Right renal cortex interstitium (tissue), 3 donors: Measurements from ENCODE around the gene TBCE. TPM values are rescaled to one million over a fixed set of nuclear protein-coding genes. Genes with fewer than 3 reads are reported as not detected.
"Not testable (repeated sequence)": the region's sequence is repeated elsewhere in the genome, so short reads cannot be mapped to it uniquely, and the experiment has no call there.

Experiments
- DNase-seq, 3 donors: peaks; one replicate each; pipeline ENCODE4 v3.0.0-alpha.2; 2013; ENCODE audit warnings: low read depth in 3 of 3, low spot score in 2 of 3
- polyA plus RNA-seq, 3 donors: library from polyadenylated mRNA; unstranded; fragments of 120-200 nt; gene quantifications; one replicate each; pipeline ENCODE4 v1.2.1, GENCODE V29; 2013; ENCODE audit not compliant: insufficient read length in 3 of 3

Gene TBCE
- polyA plus RNA-seq, 3 donors: 51.2 to 61.3 (median 54.1) TPM

DNA sequence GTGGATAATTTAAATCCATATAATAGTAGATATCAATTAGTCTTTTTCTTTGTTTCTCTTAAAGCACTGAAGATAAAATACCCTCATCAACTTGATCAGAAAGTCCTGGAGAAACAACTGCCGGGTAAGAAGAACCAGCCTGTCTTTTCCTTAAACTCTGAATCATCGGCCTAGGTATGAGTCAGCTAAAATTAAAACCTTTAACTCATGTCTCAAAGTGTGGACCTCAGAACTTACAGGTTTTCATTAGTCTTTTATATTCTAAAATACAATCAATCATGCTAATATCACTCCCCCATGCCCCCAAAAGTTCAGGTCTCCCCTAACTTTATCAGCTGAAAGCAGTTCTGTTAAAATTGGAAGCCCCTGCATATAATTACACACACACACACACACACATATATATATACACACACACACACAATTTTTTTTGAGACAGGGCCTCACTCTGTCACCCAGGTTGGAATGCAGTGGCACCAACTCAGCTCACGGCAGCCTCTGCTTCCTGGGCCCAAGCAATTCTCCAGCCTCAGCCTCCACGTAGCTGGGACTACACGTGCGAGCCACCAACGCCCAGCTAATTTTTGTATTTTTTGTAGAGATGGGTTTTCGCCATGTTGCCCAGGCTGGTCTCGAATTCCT lies 75.7 kb downstream of the TBCE start:
- no peak for DNase-seq

DNA sequence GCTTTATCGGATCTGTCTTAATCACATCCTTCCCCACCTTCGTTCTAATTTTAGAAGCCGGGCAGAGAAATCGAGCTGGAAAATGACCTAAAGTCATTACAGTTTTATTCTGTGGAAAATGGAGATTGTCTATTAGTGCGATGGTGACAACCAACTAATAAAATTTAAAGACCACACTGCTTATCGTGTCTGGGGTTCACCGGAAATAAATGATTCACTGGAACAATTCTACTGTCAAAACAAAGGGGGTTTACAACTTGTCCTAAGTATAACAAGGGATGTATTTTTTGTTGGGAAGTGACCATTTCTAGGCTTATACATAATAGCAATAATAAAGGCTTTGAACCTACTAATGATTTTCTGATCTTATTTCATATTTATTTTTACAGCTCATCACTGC lies 81.4 kb downstream of the TBCE start:
- DNase-seq: no peak

DNA sequence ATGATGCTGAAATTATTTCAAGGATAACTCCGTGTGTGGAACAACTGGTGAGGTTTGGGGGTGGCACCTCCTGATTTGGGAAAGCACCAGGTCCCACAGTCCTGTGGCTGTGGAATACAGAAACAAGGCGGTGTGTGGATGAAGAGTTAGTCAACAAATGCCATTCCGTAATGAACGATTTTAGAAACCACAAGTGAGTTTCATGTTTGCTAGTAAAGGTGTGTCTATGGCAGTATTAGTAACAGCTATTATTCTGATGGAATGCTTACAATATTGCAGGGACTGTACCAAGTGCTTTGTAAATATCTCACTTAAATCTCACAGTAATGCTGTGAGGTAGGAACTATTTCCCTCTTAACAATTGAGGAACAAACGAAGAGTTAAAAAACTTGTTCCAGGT lies 83.2 kb downstream of the TBCE start:
- DNase-seq: no peak

DNA sequence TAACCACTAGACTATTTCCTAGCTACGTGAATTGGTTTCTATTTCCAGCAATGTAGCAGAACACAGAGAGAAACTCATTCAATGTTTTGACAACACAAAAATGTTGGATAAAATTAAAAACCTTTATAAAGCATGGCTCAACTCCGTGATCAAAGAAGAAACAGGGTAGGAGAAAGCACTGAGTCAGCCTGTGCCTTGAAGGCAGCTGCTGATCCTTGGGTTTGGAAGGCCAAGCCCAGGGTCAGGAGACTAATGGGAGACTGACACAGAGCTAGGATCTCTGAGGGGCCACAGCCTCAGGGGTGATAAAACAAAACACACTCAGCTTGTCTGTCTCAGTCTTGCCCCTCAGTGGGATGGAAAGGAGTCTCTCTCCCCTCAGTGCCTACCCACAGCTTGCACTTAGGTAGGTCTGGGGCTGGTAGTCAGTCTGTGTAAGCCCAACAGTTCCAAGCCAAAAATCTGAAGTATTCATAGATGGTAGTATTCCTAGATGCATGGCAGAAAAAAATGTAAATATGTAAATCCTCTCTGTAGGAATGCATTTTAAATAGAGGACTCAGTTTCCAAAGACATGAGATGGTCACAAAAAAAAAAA lies 83.8 kb downstream of the TBCE start:
- no peak for DNase-seq

DNA sequence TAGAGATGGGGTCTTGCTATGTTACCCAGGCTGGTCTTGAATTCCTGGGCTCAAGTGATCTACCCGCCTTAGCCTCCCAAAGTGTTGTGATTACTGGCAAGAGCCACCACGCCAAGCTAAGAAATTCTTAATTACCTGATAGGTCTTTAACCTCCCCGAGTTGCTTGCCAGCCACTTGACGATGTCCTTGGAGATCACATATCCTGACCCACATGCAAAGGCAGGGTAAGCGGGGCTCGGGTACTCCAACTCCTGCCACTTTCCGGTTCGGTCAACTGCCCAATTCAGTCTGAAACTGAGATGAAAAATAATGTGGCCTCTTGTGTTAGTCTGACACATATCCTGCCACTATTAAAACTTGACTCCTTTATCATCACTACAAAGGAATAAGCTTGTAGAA lies 86.8 kb downstream of the TBCE start:
- no peak for DNase-seq

DNA sequence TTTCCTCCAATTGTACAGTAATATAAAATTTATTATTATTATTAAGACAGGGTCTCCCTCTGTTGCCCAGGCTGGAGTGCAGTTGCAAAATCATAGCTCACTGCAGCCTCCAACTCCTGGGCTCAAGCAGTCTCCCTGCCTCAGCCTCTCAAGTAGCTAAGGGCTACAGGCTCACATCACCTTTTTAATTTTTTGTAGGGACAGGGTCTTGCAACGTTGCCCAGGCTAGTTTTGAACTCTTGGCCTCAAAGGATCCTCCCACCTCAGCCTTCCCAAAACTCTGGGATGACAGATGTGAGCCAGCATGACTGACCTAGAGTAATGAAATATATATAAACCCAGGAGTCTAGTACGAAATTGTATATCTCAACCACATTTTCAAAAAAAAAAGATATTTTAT lies 87.9 kb downstream of the TBCE start:
- no peak for DNase-seq

DNA sequence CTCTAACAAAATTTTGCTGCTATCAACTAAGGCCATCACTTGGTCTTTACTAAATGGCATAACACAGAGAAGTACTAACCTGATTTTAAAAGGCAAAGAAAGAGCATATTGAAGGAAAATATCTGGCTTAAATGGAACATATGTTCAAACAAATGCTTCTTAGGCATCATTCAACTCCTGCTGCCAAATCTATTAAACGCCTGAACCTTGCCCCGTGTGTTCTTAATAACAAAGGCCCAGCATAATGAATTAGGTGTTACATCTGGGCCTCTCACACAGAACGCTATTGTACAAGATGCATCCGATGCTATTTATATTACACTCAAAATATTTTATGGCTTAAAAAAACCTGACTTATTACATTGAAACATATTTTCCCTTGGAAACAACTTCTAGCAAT lies 88.6 kb downstream of the TBCE start:
- no peak for DNase-seq

DNA sequence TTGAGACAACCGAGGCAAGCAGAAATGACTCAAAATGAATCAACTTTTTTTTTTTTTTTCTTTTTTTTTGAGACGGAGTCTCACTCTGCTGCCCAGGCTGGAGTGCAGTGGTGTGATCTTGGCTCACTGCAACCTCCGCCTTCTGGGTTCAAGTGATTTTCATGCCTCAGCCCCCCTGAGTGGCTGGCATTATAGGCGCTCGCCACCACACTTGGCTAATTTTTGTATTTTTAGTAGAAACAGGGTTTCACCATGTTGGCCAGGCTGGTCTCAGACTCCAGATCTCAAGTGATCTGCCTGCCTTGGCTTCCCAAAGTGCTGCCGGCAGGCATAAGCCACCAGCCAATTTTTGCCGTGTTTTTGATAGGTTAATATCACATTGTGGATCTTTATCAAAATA lies 90.6 kb downstream of the TBCE start:
- not testable (repeated sequence) for DNase-seq

DNA sequence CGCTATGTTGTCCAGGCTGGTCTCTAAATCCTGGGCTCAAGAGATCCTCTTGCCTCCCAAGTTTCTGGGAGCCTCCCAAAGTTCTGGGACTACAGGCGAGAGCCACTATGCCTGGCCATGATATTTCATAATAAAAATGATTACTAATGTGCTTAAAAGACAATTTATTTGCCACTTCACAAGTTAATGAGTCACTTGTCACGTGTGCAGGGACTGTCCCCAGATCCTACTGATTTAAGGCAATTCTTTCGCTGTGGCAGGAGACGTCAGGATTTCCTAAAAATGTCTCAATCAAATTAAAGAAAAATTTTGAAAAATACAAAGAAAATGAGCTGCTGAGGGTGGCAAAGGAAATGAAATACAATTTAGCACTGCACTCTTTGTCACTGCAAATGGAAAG lies 93.5 kb downstream of the TBCE start:
- DNase-seq: no peak

DNA sequence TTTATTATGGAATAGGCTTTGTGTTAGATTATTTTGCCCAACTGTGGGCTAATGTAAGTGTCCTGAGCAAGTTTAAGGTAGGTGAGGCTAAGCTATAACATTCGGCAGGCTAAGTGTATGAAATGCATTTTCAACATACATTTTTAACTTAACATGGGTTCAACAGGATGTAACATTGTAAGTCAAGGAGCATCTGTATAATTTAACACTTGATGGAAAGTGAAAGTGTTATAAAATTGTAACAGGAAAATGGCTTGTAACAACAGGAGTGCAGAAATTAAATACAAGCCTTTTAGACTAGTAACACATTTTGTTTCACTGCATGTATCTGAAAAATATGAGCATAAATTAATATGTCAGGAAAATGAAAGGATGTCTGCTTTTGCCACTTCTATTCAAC lies 94.7 kb downstream of the TBCE start:
- no peak for DNase-seq

DNA sequence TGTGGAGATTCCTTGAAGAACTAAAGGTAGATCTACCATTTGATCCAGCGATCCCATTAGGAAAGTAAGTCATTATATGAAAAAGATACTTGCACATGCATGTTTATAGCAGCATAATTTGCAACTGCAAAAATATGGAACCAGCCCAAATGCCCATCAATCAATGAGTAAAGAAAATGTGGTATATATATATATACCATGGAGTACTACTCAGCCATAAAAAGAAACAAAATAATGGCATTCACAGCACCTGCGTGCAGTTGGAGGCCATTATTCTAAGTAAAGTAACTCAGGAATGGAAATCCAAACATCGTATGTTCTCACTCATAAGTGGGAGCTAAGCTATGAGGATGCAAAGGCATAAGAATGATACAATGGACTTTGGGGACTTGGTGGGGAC lies 95.6 kb downstream of the TBCE start:
- not testable (repeated sequence) for DNase-seq

DNA sequence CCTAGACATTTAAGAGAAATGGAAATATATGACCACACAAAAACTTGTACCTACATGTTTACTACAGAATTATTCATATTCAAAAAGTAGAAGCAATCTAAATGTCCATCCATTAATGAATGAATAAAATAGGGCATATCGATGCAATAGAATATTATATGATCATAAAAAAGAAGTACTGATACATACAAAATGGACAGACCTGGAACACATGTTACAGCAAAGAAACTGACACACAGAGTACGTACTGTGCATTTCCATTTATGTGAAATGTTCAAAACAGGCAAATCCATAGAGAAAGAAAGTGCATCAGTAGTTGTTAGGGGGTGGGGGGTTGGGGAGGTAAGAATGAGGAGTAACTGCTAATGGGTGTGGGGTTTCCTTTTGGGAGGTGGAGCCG lies 97.8 kb downstream of the TBCE start:
- no peak for DNase-seq

DNA sequence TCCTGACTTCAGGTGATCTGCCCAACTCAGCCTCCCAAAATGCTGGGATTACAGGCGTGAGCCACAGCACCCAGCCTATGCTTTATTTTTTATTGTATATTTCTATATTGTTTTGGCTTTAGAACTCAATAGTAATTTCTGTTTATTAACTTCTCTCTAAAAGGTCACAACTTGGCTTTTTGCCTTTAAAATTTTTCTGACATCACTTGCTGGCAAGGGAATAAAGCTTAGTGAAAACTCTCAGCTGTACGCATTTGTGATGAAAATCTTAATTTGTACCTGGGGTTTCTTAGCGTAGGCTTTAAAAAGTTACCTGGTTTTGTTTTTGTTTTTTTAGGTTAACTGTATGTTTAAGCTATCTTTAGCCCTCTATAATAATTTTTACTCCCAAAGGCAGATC lies 100.8 kb downstream of the TBCE start:
- no peak for DNase-seq

DNA sequence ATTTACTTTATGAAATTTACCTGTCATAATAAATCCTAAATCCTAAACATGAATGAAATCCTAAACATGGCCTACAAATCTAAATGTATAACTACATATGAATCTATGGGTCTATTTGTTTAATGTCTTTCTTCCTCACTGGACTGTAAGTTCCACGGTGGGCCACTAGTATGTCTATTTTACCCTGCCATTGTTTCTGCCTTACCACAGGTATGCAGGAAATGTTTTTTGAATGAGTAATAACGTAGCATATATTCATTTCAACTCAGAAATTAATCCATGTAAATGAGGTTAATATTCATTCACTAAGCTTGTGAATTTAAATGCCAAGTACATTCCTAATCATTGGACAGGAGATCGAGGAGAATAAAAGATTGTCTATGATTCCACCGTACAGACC lies 101.7 kb downstream of the TBCE start:
- DNase-seq: no peak

DNA sequence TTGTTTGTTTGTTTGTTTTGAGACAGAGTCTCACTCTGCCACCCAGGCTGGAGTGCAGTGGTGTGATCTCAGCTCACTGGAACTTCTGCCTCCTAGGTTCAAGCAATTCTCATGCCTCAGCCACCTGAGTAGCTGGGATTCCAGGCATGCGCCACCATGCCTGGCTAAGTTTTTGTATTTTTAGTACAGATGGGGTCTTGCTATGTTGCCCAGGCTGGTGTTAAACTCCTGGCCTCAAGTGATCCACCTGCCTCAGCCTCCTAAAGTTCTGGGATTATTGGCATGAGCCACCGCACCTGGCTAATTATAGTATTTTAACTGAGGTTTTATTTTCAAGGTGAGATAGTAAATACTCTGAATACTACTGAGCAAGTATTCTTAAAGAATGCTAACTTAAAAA lies 102.7 kb downstream of the TBCE start:
- not testable (repeated sequence) for DNase-seq

DNA sequence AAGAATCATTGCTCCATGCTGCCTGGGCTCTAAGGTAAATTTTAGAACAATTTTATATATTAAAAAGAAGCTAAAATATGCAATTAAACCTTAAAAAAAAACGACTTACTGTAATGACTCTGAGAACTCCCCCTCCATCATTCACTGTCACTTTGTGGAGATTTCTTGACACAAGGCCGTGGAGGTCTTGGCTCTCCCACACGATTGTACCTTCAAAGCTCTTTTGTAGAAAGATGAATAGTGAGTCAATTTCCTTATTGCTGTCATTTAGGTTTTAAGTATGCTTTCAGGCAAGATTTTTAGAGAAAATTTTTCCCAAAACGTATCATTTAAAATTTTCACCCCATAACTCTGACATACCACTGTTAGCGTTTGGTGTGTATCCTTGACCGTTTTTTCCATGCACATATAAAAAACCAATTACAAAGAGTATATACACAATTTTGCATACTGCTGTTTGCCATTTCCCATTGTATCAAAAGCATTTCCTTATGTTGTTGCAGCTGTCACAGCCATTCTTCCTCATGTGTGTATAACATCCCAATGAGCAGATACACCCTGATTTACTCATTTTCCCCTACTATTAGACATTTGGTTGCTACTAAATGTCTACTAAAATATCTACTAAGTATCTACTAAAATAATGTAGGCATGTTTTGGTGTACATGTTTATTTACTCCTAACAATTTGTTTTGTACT lies 103.7 kb downstream of the TBCE start:
- DNase-seq: no peak

DNA sequence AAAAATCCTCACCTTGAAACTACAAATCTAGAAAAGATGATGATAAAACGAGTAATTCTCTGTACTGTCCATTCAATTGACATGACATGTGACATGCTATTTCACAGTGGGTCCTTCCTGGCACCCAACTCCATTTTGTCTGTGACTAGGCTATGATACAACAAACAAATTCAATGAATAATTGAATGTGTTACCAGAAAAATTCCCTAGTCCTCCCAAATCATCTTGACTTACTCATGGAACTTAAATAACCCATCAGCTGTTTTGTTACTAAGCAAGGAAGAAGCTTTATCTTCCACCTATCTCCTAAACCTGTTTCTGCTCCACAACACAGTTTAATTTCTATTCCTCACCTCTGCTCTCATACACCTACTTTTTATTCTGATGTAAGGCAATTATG lies 106.6 kb downstream of the TBCE start:
- no peak for DNase-seq

DNA sequence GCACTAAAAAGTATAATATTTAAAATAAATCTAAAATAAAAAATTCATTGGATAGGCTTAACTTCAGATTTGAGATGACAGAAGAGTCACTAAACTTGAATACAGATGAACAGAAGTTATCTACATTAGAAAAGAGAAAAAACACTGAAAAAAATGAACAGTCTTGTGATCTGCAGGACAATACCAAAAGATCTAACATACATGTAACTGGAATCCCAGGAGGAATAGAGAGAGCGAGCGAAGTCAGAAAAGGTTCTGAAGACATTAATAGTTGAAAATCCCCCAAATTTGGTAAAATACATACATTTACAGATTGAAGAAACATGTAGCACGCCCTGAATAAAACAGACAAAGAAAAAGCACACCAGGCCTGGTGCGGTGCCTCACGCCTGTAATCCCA lies 115.9 kb downstream of the TBCE start:
- no peak for DNase-seq

DNA sequence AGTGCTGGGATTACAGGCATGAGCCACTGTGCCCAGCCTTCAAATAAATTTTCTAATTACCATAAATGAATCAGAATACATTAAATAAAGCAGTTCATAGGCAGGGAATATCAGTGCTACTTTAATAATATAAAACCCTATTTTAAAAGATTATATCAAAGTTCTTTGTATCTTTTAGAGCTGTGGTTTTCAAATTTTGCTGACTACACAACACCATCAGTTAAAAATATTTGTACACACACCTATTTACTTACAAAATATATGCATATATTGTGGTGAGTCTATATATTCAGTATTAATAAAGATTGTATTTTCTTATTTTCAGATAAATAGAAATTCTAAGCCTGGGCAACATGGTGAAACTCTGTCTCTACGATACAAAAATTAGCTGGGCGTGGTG lies 118.3 kb downstream of the TBCE start:
- DNase-seq: no peak

DNA sequence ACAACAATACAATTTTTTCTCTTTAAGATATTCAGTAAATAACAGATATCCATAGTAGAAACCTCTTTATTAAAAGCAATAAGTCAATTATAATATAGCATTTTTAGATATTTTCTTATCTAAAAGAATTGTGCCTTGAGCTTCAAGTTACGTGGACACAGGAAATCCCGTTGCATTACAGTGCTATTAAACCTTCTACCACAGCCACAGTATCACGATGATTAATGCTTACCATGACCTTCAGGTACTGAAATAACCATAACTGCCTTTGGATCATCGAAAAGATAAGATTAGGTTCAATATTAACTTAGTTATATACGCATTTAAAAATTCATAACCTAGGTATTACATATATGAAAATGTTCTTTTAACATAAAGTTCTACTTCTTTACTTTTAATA lies 119.1 kb downstream of the TBCE start:
- DNase-seq: no peak

DNA sequence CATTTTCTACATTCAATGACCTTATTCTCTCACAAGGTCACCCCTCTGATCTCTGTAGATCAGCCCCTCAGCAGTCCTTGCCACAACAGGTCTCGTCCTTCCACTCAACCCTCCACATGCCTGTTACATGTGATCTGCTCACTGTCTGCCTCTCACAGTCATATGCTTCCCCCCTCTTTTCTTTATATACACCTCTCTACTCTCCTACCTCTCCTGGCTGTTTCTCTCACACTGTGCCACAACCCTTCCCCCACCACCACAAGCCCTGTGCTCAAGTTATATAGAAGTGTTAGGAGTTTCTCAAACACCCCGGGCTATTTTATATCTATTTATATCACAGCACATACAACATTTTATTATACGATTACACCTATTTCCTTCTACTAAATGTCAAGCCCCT lies 124.4 kb downstream of the TBCE start:
- no peak for DNase-seq

DNA sequence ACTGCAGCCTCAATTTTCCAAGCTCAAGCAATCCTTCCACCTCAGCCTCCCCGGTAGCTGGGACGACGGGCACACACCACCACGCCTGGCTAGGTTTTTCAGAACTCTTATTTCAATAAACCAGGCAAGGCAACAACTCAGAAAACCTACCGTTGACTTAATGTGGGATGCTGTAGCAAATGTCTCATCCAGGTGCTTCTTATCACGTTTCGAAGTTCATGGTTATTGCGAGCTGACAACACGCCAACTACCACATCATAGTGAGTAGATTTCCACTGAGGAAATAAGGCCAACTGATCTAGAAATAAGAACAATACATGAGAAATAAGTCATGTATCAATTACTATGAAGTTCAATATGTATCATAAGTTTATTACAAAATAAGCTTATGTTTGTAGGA lies 127.3 kb downstream of the TBCE start:
- no peak for DNase-seq
